DMS53 treated with DMSO at 0.1 percent for 48 hours (cell line): ENCODE measurements around the gene CCDC187.

Experiments
- DNase-seq: peaks from one replicate; lab custom pipeline; 2025; ENCODE audit not compliant: unreplicated experiment; lab: John Stamatoyannopoulos, UW

CCDC187 gene

GRCh38 chr9:136312436-136312835 is 8.5 kb upstream of the CCDC187 start:
- DNase-seq = peak; percentile 27

- DNase-seq = no peak
Observed at GRCh38 chr9:136312009-136312375, 8.1 kb upstream of the CCDC187 start.

- DNase-seq = peak; percentile 75
Observed at GRCh38 chr9:136311051-136312008, 7.4 kb upstream of the CCDC187 start.

- no peak for DNase-seq
Observed at GRCh38 chr9:136310273-136311030, 6.6 kb upstream of the CCDC187 start.

GRCh38 chr9:136309806-136310220 is 5.9 kb upstream of the CCDC187 start:
- DNase-seq = no peak

GRCh38 chr9:136309101-136309801 is 5.4 kb upstream of the CCDC187 start:
- DNase-seq = peak; percentile 40

GRCh38 chr9:136308702-136309053 is 4.8 kb upstream of the CCDC187 start:
- DNase-seq = no peak

- no peak for DNase-seq
Observed at GRCh38 chr9:136308006-136308701, 4.3 kb upstream of the CCDC187 start.

GRCh38 chr9:136307215-136307750 is 3.4 kb upstream of the CCDC187 start:
- no peak for DNase-seq

GRCh38 chr9:136306211-136307208 is 2.6 kb upstream of the CCDC187 start:
- DNase-seq = peak; percentile 6

- no peak for DNase-seq
Observed at GRCh38 chr9:136305804-136306203, 1.9 kb upstream of the CCDC187 start.

- no peak for DNase-seq
Observed at GRCh38 chr9:136304981-136305380, 1.1 kb upstream of the CCDC187 start.

- DNase-seq = no peak
Observed at GRCh38 chr9:136304456-136304855, 562 bp upstream of the CCDC187 start.

- peak; percentile 60 for DNase-seq
Observed at GRCh38 chr9:136303066-136303824, 649 bp downstream of the CCDC187 start.

- no peak for DNase-seq
Observed at GRCh38 chr9:136302527-136302926, 1.4 kb downstream of the CCDC187 start.

- no peak for DNase-seq
Observed at GRCh38 chr9:136300866-136301265, 3.0 kb downstream of the CCDC187 start.

GRCh38 chr9:136300016-136300545 is 3.8 kb downstream of the CCDC187 start:
- DNase-seq = no peak

GRCh38 chr9:136299541-136299940 is 4.4 kb downstream of the CCDC187 start:
- no peak for DNase-seq
